Body of pancreas (tissue), 4 donors: ENCODE data around the gene COX6B2.

Source experiments
- POLR2A ChIP-seq, 3 donors: fragments of 450-650 bp; IDR thresholded peaks; one replicate each; pipeline ENCODE4 v1.6.1; 2016; ENCODE audit warnings: antibody characterized with exemption in 3 of 3, mild to moderate bottlenecking in 2 of 3
- TF ChIP-seq, protein P1 (sequence below), 7 experiments: fragments of 450-650 bp in 4 of 7; fragments of 200-600 bp in 3 of 7; sonication (generic) in 3 of 7; IDR thresholded peaks; one replicate each; pipeline ENCODE4 v1.5.1; 2016 to 2019; ENCODE audit warnings: antibody characterized with exemption in 7 of 7

DNA sequence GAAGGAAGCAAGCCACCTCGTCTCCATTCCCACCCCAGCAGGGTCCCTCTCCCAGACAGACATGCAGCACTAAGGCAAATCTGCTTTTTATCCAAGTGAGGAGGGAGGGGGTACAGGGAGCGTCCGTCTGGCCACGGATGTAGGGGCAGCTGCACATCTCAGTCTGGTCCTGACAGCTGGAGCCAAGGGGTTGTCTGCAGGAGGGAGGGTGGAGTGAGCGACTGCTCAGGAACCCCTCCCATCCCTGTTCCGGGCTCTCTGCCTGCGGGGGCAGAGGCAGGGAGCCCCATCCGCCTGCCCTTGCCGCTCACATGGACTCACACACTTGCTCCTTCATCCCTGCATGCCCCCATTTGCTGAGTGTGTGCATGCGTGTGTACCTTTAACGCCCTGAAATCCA, 24.7 kb upstream of the COX6B2 start:
- TF ChIP-seq, protein P1, sequence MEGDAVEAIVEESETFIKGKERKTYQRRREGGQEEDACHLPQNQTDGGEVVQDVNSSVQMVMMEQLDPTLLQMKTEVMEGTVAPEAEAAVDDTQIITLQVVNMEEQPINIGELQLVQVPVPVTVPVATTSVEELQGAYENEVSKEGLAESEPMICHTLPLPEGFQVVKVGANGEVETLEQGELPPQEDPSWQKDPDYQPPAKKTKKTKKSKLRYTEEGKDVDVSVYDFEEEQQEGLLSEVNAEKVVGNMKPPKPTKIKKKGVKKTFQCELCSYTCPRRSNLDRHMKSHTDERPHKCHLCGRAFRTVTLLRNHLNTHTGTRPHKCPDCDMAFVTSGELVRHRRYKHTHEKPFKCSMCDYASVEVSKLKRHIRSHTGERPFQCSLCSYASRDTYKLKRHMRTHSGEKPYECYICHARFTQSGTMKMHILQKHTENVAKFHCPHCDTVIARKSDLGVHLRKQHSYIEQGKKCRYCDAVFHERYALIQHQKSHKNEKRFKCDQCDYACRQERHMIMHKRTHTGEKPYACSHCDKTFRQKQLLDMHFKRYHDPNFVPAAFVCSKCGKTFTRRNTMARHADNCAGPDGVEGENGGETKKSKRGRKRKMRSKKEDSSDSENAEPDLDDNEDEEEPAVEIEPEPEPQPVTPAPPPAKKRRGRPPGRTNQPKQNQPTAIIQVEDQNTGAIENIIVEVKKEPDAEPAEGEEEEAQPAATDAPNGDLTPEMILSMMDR (IDR thresholded peaks at IDR 0.05), result no peak
- no peak for TF ChIP-seq POLR2A (IDR thresholded peaks at IDR 0.05)
